ENCODE results near the gene ESD.

The ESD gene

GRCh38 chr13:46747031-46747820 is 49.7 kb downstream of the ESD start:
- CTCF ChIA-PET, result interaction anchor here (0.7 kb wide), 1 partner anchor 18 kb away, joined by 3 read pairs; no protein-coding TSS in a partner anchor
- H3K36me3 Mint-ChIP-seq, result peaks cover 45% of the 10 kb centered on the region
- no peaks in the 10 kb centered on the region for H3K9me3 Mint-ChIP-seq
- DNase-seq, result no peak
- no peak overlapping the region for H3K4me3 Mint-ChIP-seq
- H3K27me3 Mint-ChIP-seq, result no peaks in the 10 kb centered on the region
- H3K4me1 Mint-ChIP-seq, result peaks cover 23% of the 10 kb centered on the region
- H3K27ac Mint-ChIP-seq, result no peak overlapping the region

DNA sequence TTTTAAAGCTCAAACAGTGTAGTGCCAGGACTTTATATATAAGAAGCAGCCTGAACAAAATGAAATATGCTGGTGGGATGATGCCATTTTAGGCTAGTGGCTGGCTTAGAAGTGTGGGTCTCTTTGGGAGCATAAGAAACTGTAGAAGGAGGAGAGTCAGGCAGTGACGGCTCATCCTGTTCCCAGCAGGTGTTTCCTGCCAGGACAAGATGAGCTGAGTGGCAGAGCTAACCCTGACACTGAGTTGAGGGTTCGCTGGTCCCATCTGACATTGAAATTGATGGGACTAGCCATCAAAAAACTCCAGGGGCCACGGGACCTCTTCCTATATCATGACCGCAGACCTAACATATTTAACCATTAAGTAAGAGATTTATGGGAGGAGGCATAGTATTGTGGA is 51.3 kb downstream of the ESD start:
- H3K4me3 Mint-ChIP-seq, result no peak overlapping the region
- CTCF ChIA-PET, result no interaction called here
- DNase-seq, result no peak

GRCh38 chr13:46745062-46745461 is 51.9 kb downstream of the ESD start:
- peaks cover 38% of the 10 kb centered on the region for H3K36me3 Mint-ChIP-seq
- CTCF ChIA-PET, result interaction anchor here (0.6 kb wide), 1 partner anchor 251 kb away, joined by 3 read pairs; no protein-coding TSS in a partner anchor
- peaks cover 3% of the 10 kb centered on the region for H3K4me1 Mint-ChIP-seq
- H3K27me3 Mint-ChIP-seq, result no peaks in the 10 kb centered on the region
- no peak overlapping the region for H3K4me3 Mint-ChIP-seq
- H3K27ac Mint-ChIP-seq, result no peak overlapping the region
- H3K9me3 Mint-ChIP-seq, result no peaks in the 10 kb centered on the region
- no peak for DNase-seq

More for the DNA sequence above, 51.3 kb downstream of the ESD start:
- Mint-ChIP-seq H3K27me3 (no peaks in the 10 kb centered on the region), H3K27ac (no peak overlapping the region), H3K4me1 (peaks cover 9% of the 10 kb centered on the region), H3K36me3 (peaks cover 43% of the 10 kb centered on the region), H3K9me3 (no peaks in the 10 kb centered on the region)

DNA sequence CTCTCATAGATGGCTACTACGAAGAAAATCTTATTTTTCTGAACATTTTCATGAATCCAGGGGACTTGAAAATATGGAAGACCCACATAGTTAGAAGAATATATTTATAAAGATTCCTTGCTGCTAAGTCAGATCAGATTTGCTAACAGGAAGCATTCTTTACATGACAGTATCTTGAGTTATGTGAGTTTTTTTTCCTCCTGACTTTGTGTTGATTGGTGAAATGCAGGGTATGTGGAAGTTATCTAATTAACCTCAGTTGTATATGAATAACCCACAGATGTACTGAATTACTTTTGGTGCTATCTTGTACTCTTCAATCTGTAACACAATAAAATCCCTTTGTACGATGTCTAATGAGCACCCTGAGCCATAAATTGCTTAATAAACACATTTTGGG is 53.8 kb downstream of the ESD start:
- Mint-ChIP-seq H3K27ac (no peak overlapping the region), H3K36me3 (peaks cover 27% of the 10 kb centered on the region), H3K27me3 (no peaks in the 10 kb centered on the region), H3K4me1 (no peaks in the 10 kb centered on the region), H3K9me3 (no peaks in the 10 kb centered on the region), H3K4me3 (no peak overlapping the region)
- CTCF ChIA-PET, result no interaction called here
- no peak for DNase-seq

DNA sequence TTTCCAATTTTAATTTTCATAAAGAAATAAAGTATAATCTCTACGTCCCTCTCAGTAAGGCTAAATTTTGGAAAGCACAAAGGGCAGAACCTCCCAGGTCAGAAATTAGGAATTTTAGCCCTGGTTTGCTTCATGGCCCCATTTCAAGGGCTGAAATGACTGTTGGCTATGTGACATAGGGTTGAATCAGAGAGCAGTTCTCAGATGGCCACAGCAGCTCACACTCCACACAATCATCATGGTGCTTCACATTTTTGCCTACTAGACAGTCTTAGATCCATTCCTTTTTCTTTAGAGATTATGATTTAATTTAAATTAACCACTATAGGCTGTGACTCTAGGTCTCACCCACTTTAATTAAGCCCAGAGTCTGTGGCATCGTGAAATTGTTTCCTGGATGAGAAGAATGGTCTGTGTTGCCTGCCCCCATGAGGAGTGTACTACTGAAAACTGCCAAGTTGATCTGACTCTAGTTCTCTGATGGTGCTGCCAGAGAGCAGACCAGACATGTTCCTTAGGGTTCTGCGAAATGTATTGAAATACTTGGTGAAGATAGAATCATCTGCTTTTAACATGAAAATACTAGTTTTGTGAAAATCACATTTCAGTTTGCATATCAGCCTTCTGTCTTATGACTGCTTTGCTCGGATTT is 57.4 kb downstream of the ESD start:
- Mint-ChIP-seq H3K36me3 (peaks cover 14% of the 10 kb centered on the region), H3K4me3 (no peak overlapping the region), H3K27me3 (no peaks in the 10 kb centered on the region), H3K9me3 (no peaks in the 10 kb centered on the region), H3K4me1 (no peaks in the 10 kb centered on the region), H3K27ac (no peak overlapping the region)
- CTCF ChIA-PET, result no interaction called here
- no peak for DNase-seq

DNA sequence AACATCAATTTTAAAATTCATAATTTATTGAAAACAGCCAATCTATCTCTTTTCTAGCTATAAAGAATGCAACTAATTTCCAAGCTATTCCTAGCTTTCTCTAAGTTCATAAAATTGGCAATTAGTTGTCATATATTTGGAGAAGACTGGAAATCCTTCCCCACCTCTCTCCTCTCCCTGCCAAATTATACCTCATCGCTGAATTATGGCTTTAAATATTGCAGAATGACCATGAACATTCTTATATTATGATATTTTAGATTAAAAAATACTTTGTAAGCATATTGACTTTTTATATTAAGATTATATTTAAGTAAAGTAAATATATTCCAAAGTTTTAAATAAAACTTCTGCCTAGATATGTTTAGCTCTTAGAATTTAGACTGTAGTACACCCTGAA is 58.2 kb downstream of the ESD start:
- Mint-ChIP-seq H3K4me3 (no peak overlapping the region), H3K27ac (no peak overlapping the region), H3K36me3 (peaks cover 13% of the 10 kb centered on the region), H3K27me3 (no peaks in the 10 kb centered on the region), H3K9me3 (no peaks in the 10 kb centered on the region), H3K4me1 (no peaks in the 10 kb centered on the region)
- CTCF ChIA-PET, result interaction anchor here (1.3 kb wide), 1 partner anchor 10 kb away, joined by 4 read pairs; no protein-coding TSS in a partner anchor
- no peak for DNase-seq

GRCh38 chr13:46738055-46738454 is 58.9 kb downstream of the ESD start:
- DNase-seq, result no peak
- Mint-ChIP-seq H3K4me3 (no peak overlapping the region), H3K4me1 (no peaks in the 10 kb centered on the region), H3K36me3 (peaks cover 13% of the 10 kb centered on the region), H3K9me3 (no peaks in the 10 kb centered on the region), H3K27me3 (no peaks in the 10 kb centered on the region), H3K27ac (no peak overlapping the region)
- CTCF ChIA-PET, result interaction anchor here (1.3 kb wide), 1 partner anchor 9 kb away, joined by 4 read pairs; no protein-coding TSS in a partner anchor

GRCh38 chr13:46736541-46737310 is 60.2 kb downstream of the ESD start:
- H3K27me3 Mint-ChIP-seq, result no peaks in the 10 kb centered on the region
- H3K27ac Mint-ChIP-seq, result no peak overlapping the region
- no peaks in the 10 kb centered on the region for H3K4me1 Mint-ChIP-seq
- no peaks in the 10 kb centered on the region for H3K9me3 Mint-ChIP-seq
- peaks cover 13% of the 10 kb centered on the region for H3K36me3 Mint-ChIP-seq
- CTCF ChIA-PET, result no interaction called here
- no peak for DNase-seq
- no peak overlapping the region for H3K4me3 Mint-ChIP-seq

DNA sequence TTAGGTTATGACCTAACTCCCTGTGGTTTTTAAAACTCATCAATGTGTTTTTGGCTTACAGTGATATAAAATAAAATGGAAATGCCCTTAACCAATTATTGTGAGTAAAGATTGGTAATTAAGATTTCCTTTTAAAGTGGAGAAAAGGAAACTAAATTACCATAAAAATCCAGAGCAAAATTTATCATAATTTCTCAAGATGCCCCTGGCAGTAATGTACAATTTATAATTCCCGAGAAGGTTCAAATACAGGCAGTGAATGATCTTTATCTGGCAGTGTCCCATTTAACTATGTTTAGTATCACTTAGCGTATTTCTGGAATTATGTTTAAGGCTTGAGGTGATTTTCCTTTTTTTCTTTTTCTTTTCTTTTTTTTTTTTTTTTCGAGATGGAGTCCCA is 61.5 kb downstream of the ESD start:
- no peak overlapping the region for H3K27ac Mint-ChIP-seq
- H3K36me3 Mint-ChIP-seq, result peaks cover 15% of the 10 kb centered on the region
- H3K4me1 Mint-ChIP-seq, result no peaks in the 10 kb centered on the region
- no peaks in the 10 kb centered on the region for H3K27me3 Mint-ChIP-seq
- no peak overlapping the region for H3K4me3 Mint-ChIP-seq
- H3K9me3 Mint-ChIP-seq, result no peaks in the 10 kb centered on the region
- no peak for DNase-seq
- CTCF ChIA-PET, result no interaction called here

DNA sequence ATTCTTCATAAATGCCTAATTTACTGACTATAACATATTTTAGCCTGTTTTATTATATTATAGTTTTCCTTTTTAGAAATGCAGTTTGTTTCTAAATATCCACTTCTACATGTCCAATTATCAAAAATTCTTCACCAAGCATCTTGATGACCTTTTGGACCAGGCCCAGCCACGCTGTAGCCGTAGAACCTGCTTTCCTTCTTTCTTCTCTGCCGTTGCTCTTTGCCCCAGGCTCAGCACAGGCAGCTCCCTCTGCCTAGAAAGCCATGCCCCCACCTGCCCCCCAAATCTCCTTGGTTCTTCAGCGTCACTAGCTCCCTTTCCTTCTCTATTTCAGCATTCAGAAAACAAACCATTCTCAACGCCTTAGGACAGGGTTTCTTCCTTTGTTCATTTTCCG is 65.4 kb downstream of the ESD start:
- no peak overlapping the region for H3K4me3 Mint-ChIP-seq
- no peaks in the 10 kb centered on the region for H3K4me1 Mint-ChIP-seq
- no peaks in the 10 kb centered on the region for H3K27me3 Mint-ChIP-seq
- no peaks in the 10 kb centered on the region for H3K9me3 Mint-ChIP-seq
- H3K36me3 Mint-ChIP-seq, result peaks cover 36% of the 10 kb centered on the region
- no peak for DNase-seq
- H3K27ac Mint-ChIP-seq, result no peak overlapping the region
- CTCF ChIA-PET, result interaction anchor here (1.4 to 1.6 kb wide), 2 partner anchors 10 to 180 kb away, joined by 3 to 8 read pairs; no protein-coding TSS in a partner anchor

GRCh38 chr13:46728777-46729176 is 68.2 kb downstream of the ESD start:
- no peaks in the 10 kb centered on the region for H3K9me3 Mint-ChIP-seq
- CTCF ChIA-PET, result interaction anchor here (0.6 to 1.3 kb wide), 6 partner anchors 9 to 235 kb away, joined by 3 to 5 read pairs (median 3); no protein-coding TSS in a partner anchor
- H3K4me3 Mint-ChIP-seq, result no peak overlapping the region
- peaks cover 51% of the 10 kb centered on the region for H3K36me3 Mint-ChIP-seq
- H3K27ac Mint-ChIP-seq, result no peak overlapping the region
- peaks cover 4% of the 10 kb centered on the region for H3K4me1 Mint-ChIP-seq
- no peak for DNase-seq
- H3K27me3 Mint-ChIP-seq, result no peaks in the 10 kb centered on the region

GRCh38 chr13:46726347-46726746 is 70.6 kb downstream of the ESD start:
- Mint-ChIP-seq H3K36me3 (peaks cover 53% of the 10 kb centered on the region), H3K4me1 (peaks cover 4% of the 10 kb centered on the region), H3K9me3 (no peaks in the 10 kb centered on the region), H3K4me3 (no peak overlapping the region), H3K27ac (no peak overlapping the region), H3K27me3 (no peaks in the 10 kb centered on the region)
- CTCF ChIA-PET, result interaction anchor here (1.1 kb wide), 1 partner anchor 175 kb away, joined by 6 read pairs; no protein-coding TSS in a partner anchor
- DNase-seq, result no peak
